A673 (cell line): ENCODE data around the gene CHRNE.

ENCODE experiments used
- CTCF ChIP-seq: fragments of 300-800, 200-600 bp; sonication (generic); conservative IDR thresholded peaks from 2 replicates; pipeline ENCODE4 v1.5.1; 2017; ENCODE audit warnings: low read depth, mild to moderate bottlenecking, antibody characterized with exemption, low read length, moderate library complexity, mixed read lengths
- EZH2 ChIP-seq: fragments of 200-600 bp; sonication (generic); IDR thresholded peaks from 2 replicates; pipeline ENCODE4 v1.6.1; 2017; ENCODE audit warnings: borderline replicate concordance, low read depth, mild to moderate bottlenecking, mixed read lengths, antibody characterized with exemption, low read length; ENCODE audit not compliant: poor library complexity, severe bottlenecking

GRCh38 chr17:4872786-4873185 lies 30.1 kb downstream of the CHRNE start:
- TF ChIP-seq CTCF (no peak), EZH2 (no peak)
